ENCODE data around the gene CLCNKA.
"Not testable (repeated sequence)": the region's sequence is repeated elsewhere in the genome, so short reads cannot be mapped to it uniquely, and the experiment has no call there.

The CLCNKA gene

GRCh38 chr1:16054598-16055540, 33.0 kb downstream of the CLCNKA start:
- no peak for DNase-seq (ENCODE audit: low read depth, low spot score)
- H3K4me3 ChIP-seq (ENCODE audit: insufficient read length, low read depth) = no peak overlapping the region
- TF ChIP-seq SUZ12 (IDR thresholded peaks at IDR 0.05; ENCODE audit: extremely low read depth, insufficient read depth, insufficient read length) = no peak
- TF ChIP-seq ZNF274 (IDR thresholded peaks at IDR 0.05; ENCODE audit: low read depth, low read length) = no peak
- no peak for TF ChIP-seq YY1 (IDR thresholded peaks at IDR 0.05; ENCODE audit: insufficient read depth, insufficient read length)
- H3K9me3 ChIP-seq (ENCODE audit: insufficient read depth, low read length) = no peaks in the 10 kb centered on the region
- no peak overlapping the region for H3K9ac ChIP-seq (ENCODE audit: insufficient read length, low read depth)
- peaks cover 3% of the 10 kb centered on the region for H3K4me1 ChIP-seq (ENCODE audit: insufficient read depth, insufficient read length)
- no peaks in the 10 kb centered on the region for H3K36me3 ChIP-seq (ENCODE audit: insufficient read depth, insufficient read length, low read length)
- no peaks in the 10 kb centered on the region for H3K27me3 ChIP-seq (ENCODE audit: insufficient read depth, insufficient read length)

DNA sequence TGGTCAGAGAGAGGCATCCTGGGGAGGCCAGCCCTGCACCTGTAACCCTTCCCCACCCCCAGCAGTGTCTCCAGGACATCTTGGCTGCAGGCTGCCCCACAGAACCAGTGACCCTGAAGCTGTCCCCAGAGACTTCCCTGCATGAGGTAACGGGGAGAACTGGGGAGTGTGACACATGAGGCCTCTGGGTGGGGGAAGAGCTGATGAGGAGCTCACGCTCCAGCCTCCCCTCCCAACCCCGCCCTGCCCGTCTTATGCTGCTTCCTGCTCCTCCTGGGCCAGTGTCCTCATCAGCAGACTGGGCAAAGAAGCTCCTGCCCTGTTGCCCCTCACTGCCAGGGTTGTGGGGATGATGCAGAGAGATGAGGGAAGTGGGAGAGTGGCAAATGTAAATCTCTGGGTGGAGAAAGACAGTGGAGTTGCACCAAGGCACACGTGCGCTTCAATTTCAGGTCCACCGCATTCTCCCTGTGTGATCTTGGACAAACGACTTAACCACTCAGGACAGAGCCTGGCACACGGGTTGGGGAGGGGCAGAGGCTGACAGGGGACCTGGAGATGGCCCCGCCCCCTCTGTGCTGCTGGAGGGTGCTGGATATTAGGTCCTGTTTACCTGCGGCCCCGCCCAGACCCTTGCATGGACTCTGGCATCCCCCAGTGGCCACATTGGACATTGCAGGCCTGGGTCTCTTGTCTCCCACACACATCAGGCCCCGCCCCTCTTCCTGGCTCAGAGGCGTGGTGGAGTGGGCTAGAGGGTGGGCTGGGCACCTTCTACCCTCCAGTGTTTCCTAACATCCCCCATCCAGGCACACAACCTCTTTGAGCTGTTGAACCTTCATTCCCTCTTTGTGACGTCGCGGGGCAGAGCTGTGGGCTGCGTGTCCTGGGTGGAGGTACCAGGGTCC, 34.0 kb downstream of the CLCNKA start:
- Histone ChIP-seq H3K4me1 (ENCODE audit: insufficient read depth, insufficient read length) (peaks cover 3% of the 10 kb centered on the region), H3K4me3 (ENCODE audit: insufficient read length, low read depth) (no peak overlapping the region), H3K9me3 (ENCODE audit: insufficient read depth, low read length) (no peaks in the 10 kb centered on the region), H3K9ac (ENCODE audit: insufficient read length, low read depth) (no peak overlapping the region), H3K36me3 (ENCODE audit: insufficient read depth, insufficient read length, low read length) (no peaks in the 10 kb centered on the region), H3K27me3 (ENCODE audit: insufficient read depth, insufficient read length) (no peaks in the 10 kb centered on the region)
- peak; percentile 80 for DNase-seq (ENCODE audit: low read depth, low spot score)
- TF ChIP-seq YY1 (IDR thresholded peaks at IDR 0.05; ENCODE audit: insufficient read depth, insufficient read length) = no peak
- TF ChIP-seq SUZ12 (IDR thresholded peaks at IDR 0.05; ENCODE audit: extremely low read depth, insufficient read depth, insufficient read length) = no peak
- TF ChIP-seq ZNF274 (IDR thresholded peaks at IDR 0.05; ENCODE audit: low read depth, low read length) = no peak

GRCh38 chr1:16056521-16056912, 34.7 kb downstream of the CLCNKA start:
- not testable (repeated sequence) for DNase-seq (ENCODE audit: low read depth, low spot score); H3K4me1 ChIP-seq (ENCODE audit: insufficient read depth, insufficient read length); H3K36me3 ChIP-seq (ENCODE audit: insufficient read depth, insufficient read length, low read length); H3K9ac ChIP-seq (ENCODE audit: insufficient read length, low read depth); H3K27me3 ChIP-seq (ENCODE audit: insufficient read depth, insufficient read length); H3K4me3 ChIP-seq (ENCODE audit: insufficient read length, low read depth); H3K9me3 ChIP-seq (ENCODE audit: insufficient read depth, low read length)

GRCh38 chr1:16057314-16057915, 35.6 kb downstream of the CLCNKA start:
- DNase-seq (ENCODE audit: low read depth, low spot score); H3K9ac ChIP-seq (ENCODE audit: insufficient read length, low read depth); H3K9me3 ChIP-seq (ENCODE audit: insufficient read depth, low read length); H3K27me3 ChIP-seq (ENCODE audit: insufficient read depth, insufficient read length); H3K4me1 ChIP-seq (ENCODE audit: insufficient read depth, insufficient read length); H3K36me3 ChIP-seq (ENCODE audit: insufficient read depth, insufficient read length, low read length); H3K4me3 ChIP-seq (ENCODE audit: insufficient read length, low read depth): not testable (repeated sequence)

DNA sequence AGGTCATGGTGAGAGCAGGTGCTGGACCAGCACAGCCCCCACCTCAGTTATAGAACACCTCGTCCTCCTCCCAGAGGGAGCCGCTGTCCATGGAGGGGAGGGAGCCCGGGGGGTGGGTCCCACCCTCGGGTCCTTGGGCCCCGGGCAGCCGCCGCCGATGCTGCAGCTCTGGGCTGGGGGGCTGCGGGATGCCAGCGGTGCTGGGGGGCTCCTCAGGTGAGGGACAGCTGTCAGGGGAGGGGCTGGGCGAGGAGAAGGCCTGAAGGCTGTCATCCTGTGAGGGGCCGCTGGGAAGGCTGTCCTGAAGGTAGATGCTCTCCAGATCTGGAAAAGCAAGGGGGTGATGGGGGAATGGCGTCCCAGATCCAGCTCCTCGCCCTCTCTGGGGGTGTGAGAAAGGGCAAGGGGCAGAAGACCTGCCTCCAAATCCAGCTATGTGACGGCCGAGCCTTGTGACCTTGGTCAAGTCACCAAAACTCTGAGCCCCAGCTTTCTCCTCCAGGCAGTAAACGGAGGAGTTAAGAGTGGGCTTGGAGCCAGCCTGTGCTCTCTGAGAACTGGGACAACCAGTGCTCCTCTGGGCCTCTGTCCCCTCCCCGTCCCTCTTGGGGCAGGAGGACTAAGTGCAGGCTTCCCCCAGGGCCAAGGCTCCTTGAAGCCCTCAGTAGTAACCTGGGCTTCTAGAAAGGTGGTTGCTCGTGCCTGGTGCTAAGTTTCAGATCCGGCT, 36.7 kb downstream of the CLCNKA start:
- H3K9ac ChIP-seq (ENCODE audit: insufficient read length, low read depth); H3K27me3 ChIP-seq (ENCODE audit: insufficient read depth, insufficient read length); DNase-seq (ENCODE audit: low read depth, low spot score); H3K9me3 ChIP-seq (ENCODE audit: insufficient read depth, low read length); H3K4me3 ChIP-seq (ENCODE audit: insufficient read length, low read depth); H3K36me3 ChIP-seq (ENCODE audit: insufficient read depth, insufficient read length, low read length); H3K4me1 ChIP-seq (ENCODE audit: insufficient read depth, insufficient read length): not testable (repeated sequence)

GRCh38 chr1:16061266-16061665, 39.4 kb downstream of the CLCNKA start:
- no peak for DNase-seq (ENCODE audit: low read depth, low spot score)

GRCh38 chr1:16061989-16062686, 40.3 kb downstream of the CLCNKA start:
- not testable (repeated sequence) for H3K9me3 ChIP-seq (ENCODE audit: insufficient read depth, low read length); H3K4me3 ChIP-seq (ENCODE audit: insufficient read length, low read depth); H3K9ac ChIP-seq (ENCODE audit: insufficient read length, low read depth); H3K27me3 ChIP-seq (ENCODE audit: insufficient read depth, insufficient read length); DNase-seq (ENCODE audit: low read depth, low spot score); H3K36me3 ChIP-seq (ENCODE audit: insufficient read depth, insufficient read length, low read length)
- H3K4me1 ChIP-seq (ENCODE audit: insufficient read depth, insufficient read length) = peaks cover 11% of the 10 kb centered on the region

More at GRCh38 chr1:16061266-16061665, 39.4 kb downstream of the CLCNKA start:
- TF ChIP-seq SUZ12 (IDR thresholded peaks at IDR 0.05; ENCODE audit: extremely low read depth, insufficient read depth, insufficient read length) (no peak), YY1 (IDR thresholded peaks at IDR 0.05; ENCODE audit: insufficient read depth, insufficient read length) (no peak), ZNF274 (IDR thresholded peaks at IDR 0.05; ENCODE audit: low read depth, low read length) (no peak)
- Histone ChIP-seq H3K4me1 (ENCODE audit: insufficient read depth, insufficient read length) (peaks cover 11% of the 10 kb centered on the region), H3K36me3 (ENCODE audit: insufficient read depth, insufficient read length, low read length) (no peaks in the 10 kb centered on the region), H3K9ac (ENCODE audit: insufficient read length, low read depth) (no peak overlapping the region), H3K9me3 (ENCODE audit: insufficient read depth, low read length) (no peaks in the 10 kb centered on the region), H3K4me3 (ENCODE audit: insufficient read length, low read depth) (no peak overlapping the region), H3K27me3 (ENCODE audit: insufficient read depth, insufficient read length) (no peaks in the 10 kb centered on the region)

DNA sequence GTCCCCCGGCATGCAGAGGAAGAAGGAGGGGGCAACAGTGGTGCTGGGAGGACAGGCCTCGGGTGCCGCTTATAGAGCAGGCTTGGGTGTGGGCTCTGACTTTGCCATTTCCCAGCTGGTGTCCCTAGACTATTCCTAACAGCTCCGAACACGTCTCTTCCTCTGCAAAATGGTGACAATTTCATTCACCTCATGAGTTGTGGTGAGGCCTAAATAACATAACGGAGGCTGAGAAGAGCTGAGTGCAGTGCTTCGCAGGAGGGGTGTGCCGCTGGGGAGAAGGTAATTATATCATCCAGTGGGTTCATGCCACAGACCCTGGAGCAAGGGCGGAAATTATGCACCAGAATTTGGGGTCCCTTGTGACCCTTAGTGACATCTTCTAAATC, 40.8 kb downstream of the CLCNKA start:
- H3K4me3 ChIP-seq (ENCODE audit: insufficient read length, low read depth); DNase-seq (ENCODE audit: low read depth, low spot score); H3K36me3 ChIP-seq (ENCODE audit: insufficient read depth, insufficient read length, low read length); H3K27me3 ChIP-seq (ENCODE audit: insufficient read depth, insufficient read length); H3K9me3 ChIP-seq (ENCODE audit: insufficient read depth, low read length); H3K9ac ChIP-seq (ENCODE audit: insufficient read length, low read depth): not testable (repeated sequence)
- H3K4me1 ChIP-seq (ENCODE audit: insufficient read depth, insufficient read length) = peaks cover 11% of the 10 kb centered on the region
